Measurements from ENCODE around the gene ADSS1.

Gene ADSS1

GRCh38 chr14:104752423-104752734, 28.4 kb downstream of the ADSS1 start:
- peak overlapping the region; percentile 94 for H3K27ac ChIP-seq
- TF ChIP-seq ZFX (IDR thresholded peaks at IDR 0.05; ENCODE audit: borderline replicate concordance) (no peak), CTCF (IDR thresholded peaks at IDR 0.05) (peak; percentile 39; the same call in 1 of the 2 replicates)

- H3K27ac ChIP-seq: peak within 1 kb of the TSS; percentile 94
- no peak for TF ChIP-seq ZFX (IDR thresholded peaks at IDR 0.05; ENCODE audit: borderline replicate concordance)
- no peak for TF ChIP-seq CTCF (IDR thresholded peaks at IDR 0.05)
These were observed 28.9 kb downstream of the ADSS1 start, which contains the start of gene SIVA1 for GRCh38 chr14:104752735-104753527. Gene SIVA1 (plus strand): TSS chr14:104753147. CDS start chr14:104753202, 55 bp downstream.

GRCh38 chr14:104753528-104754212, 29.6 kb downstream of the ADSS1 start:
- peak overlapping the region; percentile 94 for H3K27ac ChIP-seq
- TF ChIP-seq CTCF (IDR thresholded peaks at IDR 0.05): no peak

GRCh38 chr14:104754213-104754851, 30.3 kb downstream of the ADSS1 start:
- H3K27ac ChIP-seq: peak overlapping the region; percentile 94
- TF ChIP-seq CTCF (IDR thresholded peaks at IDR 0.05): no peak
- no peak for TF ChIP-seq ZFX (IDR thresholded peaks at IDR 0.05; ENCODE audit: borderline replicate concordance)

- TF ChIP-seq ZFX (IDR thresholded peaks at IDR 0.05; ENCODE audit: borderline replicate concordance): no peak
- TF ChIP-seq CTCF (IDR thresholded peaks at IDR 0.05): no peak
- no peak overlapping the region for H3K27ac ChIP-seq
These were observed 31.6 kb downstream of the ADSS1 start for GRCh38 chr14:104755621-104756020.

GRCh38 chr14:104756477-104757237, 32.6 kb downstream of the ADSS1 start:
- no peak for TF ChIP-seq ZFX (IDR thresholded peaks at IDR 0.05; ENCODE audit: borderline replicate concordance)
- TF ChIP-seq CTCF (IDR thresholded peaks at IDR 0.05): no peak
- no peak overlapping the region for H3K27ac ChIP-seq
